ENCODE data around the gene DDX21.

GRCh38 chr10:68997211-68997610 is 41.2 kb downstream of the DDX21 start:
- TF ChIP-seq POLR2A (IDR thresholded peaks at IDR 0.05) (no peak), CTCF (IDR thresholded peaks at IDR 0.05) (no peak), POLR2AphosphoS5 (IDR thresholded peaks at IDR 0.05) (no peak), EP300 (IDR thresholded peaks at IDR 0.05; ENCODE audit: low read depth) (no peak)
